Measurements from ENCODE around the gene SOX6.
"Not testable (repeated sequence)": the region's sequence is repeated elsewhere in the genome, so short reads cannot be mapped to it uniquely, and the experiment has no call there.

SOX6 gene

DNA sequence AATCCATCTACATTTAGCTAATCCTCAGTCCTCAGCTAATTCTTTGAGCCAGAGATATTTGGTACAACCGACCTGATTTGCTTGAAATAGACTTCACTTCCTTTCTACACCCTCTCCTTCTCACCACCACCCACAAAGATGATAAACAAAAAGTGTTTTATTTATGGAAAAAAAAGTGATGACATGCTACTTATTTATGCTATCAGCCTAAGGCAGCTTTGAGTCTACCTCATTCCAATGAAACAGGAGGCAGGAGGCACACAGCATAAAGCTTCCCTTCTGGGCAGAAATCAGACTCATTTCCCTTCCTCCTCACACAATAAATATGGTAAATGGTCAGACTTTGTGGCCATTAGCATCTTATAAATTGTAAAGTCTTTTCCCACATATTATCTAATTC lies 325.7 kb downstream of the SOX6 start:
- DNase-seq = no peak

DNA sequence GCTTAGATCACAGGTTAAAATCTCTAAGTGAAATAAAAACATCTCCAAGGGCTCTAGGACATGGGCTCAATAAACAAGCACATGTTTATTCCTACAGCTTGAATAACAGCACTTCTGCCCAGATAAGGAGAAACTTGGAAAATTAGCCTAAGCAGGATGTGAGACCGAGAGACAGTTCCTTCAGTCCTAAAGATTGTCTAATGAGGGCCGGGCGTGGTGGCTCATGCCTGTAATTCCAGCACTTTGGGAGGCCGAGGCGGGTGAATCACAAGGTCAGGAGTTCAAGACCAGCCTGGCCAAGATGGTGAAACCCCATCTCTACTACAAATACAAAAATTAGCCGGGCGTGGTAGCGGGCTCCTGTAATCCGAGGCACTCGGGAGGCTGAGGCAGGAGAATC lies 327.2 kb downstream of the SOX6 start:
- DNase-seq = not testable (repeated sequence)

- no peak for DNase-seq
Measured at GRCh38 chr11:16028419-16028818, 327.9 kb downstream of the SOX6 start.

DNA sequence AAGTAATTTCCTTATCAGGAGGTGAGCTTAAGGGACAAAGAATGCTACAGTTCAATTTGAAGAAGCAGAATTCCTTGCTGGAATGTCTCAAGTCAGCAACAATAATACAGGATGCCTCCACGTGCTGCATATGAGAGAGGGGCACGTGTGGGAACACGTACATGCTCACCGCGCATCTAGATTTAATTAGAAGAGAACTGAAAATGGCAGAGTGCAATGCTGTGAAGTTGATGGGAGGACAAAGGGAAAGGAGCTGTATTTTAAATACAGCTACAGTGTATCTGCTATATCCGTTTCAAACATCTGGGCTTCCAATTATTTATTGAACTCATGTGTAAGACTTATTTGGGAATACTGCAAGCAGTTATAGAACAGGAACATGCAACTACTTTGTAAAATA lies 328.7 kb downstream of the SOX6 start:
- DNase-seq = no peak

GRCh38 chr11:16026849-16027248 lies 329.5 kb downstream of the SOX6 start:
- DNase-seq = no peak

DNA sequence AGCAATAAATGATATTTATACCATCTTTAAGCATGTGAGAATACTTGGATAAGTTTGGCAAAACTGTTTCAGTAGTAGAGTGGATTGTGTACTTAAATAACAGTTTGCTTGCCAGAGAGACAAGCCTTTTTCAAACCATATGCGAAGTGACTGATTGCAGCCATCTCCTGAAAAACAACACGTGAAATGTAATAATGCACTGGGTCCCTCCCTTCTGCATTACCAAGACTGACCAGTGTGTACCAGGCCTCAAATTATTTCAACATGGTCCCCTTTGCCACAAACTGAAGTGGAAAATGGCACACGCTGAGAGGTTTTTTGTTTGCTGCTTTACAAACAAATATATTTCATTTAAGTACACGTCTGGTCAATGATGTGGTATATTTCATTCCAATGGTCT lies 337.4 kb downstream of the SOX6 start:
- DNase-seq = no peak

DNA sequence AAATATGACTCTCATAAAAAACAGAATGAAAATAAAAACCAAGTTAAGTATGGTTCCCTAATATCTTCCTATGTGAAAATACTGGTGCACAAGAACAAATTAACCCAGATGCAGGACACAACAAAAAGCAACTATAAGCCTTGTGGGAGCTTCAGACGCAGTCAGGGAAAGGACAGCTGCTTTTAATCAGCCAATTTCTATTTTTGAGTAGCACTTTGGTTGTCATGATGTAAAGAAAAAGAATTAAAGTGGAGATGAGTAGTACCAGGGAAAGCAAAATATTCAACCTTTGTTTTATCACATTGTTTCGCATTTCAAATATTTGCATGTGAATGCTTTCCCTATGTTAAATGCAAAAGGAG lies 339.9 kb downstream of the SOX6 start:
- DNase-seq = no peak

DNA sequence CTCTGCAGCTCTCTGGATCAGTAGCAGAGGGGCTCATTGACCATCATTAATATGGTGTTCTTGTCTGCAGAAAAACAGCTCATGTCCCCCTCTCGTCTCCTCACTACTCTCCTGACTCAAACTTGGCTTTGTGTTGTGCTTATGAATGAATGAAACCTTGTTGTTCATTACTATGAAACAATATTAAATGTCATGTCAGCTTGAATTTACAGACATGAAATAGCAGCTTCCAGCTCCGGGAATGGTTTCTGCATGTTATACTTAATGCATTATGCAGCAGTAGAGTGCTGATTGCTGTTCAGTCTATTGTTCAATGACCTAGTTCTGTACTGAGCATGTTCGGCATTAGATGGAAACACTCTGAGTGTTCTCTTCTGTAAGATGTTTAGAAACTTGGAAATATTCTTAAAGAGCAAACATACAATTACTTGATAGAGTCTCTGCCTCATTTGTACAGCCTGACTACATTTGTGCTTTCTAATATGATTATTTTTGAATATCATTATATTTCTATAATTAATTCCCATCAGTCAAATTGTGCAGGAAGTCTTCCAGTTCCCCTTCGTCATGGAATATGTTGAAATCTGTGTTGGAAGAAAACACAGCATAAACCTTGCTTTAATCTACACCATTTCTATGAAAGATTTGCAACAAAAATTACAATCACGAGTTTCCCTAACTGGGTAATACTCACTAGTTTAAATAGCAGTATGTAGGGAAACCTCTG lies 340.4 kb downstream of the SOX6 start:
- DNase-seq = no peak

GRCh38 chr11:16013649-16014275 lies 342.6 kb downstream of the SOX6 start:
- no peak for DNase-seq

GRCh38 chr11:16013242-16013641 lies 343.1 kb downstream of the SOX6 start:
- no peak for DNase-seq

- DNase-seq = no peak
Measured at GRCh38 chr11:16012125-16012751, 344.1 kb downstream of the SOX6 start.

DNA sequence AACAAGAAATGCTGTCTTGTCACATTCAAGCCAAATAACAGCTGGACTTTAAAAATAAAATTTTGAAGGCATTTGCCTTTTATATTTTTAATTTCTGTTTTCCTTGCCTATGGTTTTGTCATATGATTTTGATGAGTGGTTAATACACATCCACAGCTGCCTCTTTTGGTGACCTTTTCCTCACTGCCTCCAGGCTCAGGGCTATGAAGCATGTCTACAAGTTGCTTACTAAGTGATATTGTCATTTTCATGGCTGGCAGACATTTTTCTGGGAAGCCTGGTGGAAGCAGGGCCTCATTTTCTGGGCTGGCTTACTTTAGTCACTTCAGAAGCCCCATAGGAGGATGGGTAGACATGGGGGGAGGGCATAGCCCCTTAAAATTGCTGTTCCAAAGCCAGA lies 344.9 kb downstream of the SOX6 start:
- no peak for DNase-seq

GRCh38 chr11:16009021-16009420 lies 347.3 kb downstream of the SOX6 start:
- DNase-seq = no peak

DNA sequence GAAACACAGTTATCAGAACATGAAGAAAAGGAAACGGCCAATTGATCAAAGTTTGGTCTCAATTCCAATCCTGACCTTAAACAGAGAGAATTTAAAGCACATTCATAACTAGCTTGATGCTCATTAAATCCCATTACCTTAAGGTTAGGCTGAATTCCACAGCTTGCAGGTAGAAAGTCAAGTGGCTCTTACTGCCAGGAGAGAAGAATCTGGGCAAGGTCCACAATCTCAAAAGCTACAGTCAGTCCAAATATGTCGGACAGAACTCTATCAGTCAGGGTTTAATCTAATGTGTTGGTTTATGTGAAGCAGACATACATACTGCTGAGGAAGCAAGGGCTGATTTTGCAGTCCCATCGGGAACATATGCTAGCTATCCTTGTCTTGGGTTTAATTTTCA lies 348.8 kb downstream of the SOX6 start:
- DNase-seq = no peak

GRCh38 chr11:16002942-16003341 lies 353.4 kb downstream of the SOX6 start:
- no peak for DNase-seq

- no peak for DNase-seq
Measured at GRCh38 chr11:16001899-16002426, 354.4 kb downstream of the SOX6 start.

GRCh38 chr11:16001044-16001568 lies 355.2 kb downstream of the SOX6 start:
- DNase-seq = no peak

- DNase-seq = no peak
Measured at GRCh38 chr11:16000065-16000464, 356.3 kb downstream of the SOX6 start.

DNA sequence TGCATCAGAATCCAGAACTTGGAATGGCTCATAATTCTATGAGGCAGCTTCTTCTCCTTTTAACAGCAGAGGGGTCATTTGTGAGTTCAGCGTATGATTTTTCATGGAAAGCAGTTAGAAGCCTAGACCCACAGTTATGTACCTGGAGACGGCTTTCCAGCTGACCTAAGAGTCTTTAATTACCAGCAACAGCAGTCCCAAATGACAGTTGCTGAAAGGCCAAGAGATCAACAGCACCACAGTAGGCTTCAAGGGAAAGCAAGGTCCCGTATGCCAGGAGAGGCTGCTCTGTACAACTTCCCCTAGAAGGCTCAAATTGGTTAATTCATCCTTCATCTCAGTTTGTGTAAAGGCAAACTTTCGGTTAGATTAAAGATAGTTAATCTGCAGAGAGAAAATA lies 363.0 kb downstream of the SOX6 start:
- no peak for DNase-seq

GRCh38 chr11:15991215-15991614 lies 365.1 kb downstream of the SOX6 start:
- no peak for DNase-seq

GRCh38 chr11:15989685-15990084 lies 366.7 kb downstream of the SOX6 start:
- DNase-seq = no peak

DNA sequence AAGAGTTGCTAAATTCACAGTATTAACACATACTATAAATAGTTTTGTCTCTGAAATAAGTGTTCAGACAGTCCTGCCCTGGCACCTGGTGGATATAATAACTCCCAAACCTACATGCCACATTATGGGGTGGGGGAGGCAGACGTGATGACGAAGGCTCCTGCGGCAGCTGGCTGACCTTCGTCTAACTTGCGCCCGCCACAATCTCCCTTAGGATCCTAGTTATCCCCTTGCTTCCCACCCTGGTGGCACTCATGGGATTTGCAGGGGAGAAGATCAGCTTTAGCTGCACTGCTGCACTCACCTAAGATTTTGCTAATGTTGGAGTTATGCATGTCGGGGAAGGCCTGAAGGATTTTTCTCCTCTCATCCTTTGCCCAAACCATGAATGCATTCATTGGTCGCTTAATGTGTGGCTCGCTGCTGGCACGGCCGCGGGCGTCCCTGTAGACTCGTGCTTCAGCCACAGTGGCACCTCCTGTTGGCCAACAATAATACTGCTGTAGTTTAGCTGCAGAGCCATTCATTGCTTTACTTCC lies 367.6 kb downstream of the SOX6 start:
- DNase-seq = no peak

- no peak for DNase-seq
Measured at GRCh38 chr11:15988016-15988550, 368.3 kb downstream of the SOX6 start.
